HUES48 (cell line): Measurements from ENCODE around the gene NALCN.

ENCODE experiments used
- H3K27ac ChIP-seq: one replicate; pipeline ENCODE4 v1.7.0; 2013; ENCODE audit warnings: low read depth, low read length, inconsistent platforms
- H3K27me3 ChIP-seq: 2 replicates; pipeline ENCODE4 v1.6.1; 2013; ENCODE audit warnings: mild to moderate bottlenecking, low read length; ENCODE audit not compliant: control insufficient read depth, insufficient read depth
- H3K36me3 ChIP-seq: 2 replicates; pipeline ENCODE4 v1.6.1; 2013; ENCODE audit warnings: low read length; ENCODE audit not compliant: control insufficient read depth, insufficient read depth
- H3K4me1 ChIP-seq: 2 replicates; pipeline ENCODE4 v1.6.1; 2013; ENCODE audit warnings: mild to moderate bottlenecking, low read length; ENCODE audit not compliant: control insufficient read depth, insufficient read depth
- H3K4me3 ChIP-seq: 2 replicates; pipeline ENCODE4 v1.5.1; 2013; ENCODE audit warnings: mild to moderate bottlenecking, low read depth, low read length
- H3K9ac ChIP-seq: 2 replicates; pipeline ENCODE4 v1.6.1; 2013; ENCODE audit warnings: mild to moderate bottlenecking, low read depth, low read length, moderate library complexity
- H3K9me3 ChIP-seq: 2 replicates; pipeline ENCODE4 v1.6.1; 2013; ENCODE audit warnings: low read length; ENCODE audit not compliant: control insufficient read depth, insufficient read depth

NALCN gene

GRCh38 chr13:101289764-101290163 lies 126.5 kb downstream of the NALCN start:
- Histone ChIP-seq H3K4me3 (no peak overlapping the region), H3K36me3 (no peaks in the 10 kb centered on the region), H3K27me3 (no peaks in the 10 kb centered on the region), H3K4me1 (no peaks in the 10 kb centered on the region), H3K9me3 (no peaks in the 10 kb centered on the region), H3K27ac (no peak overlapping the region), H3K9ac (no peak overlapping the region)

- H3K4me3 ChIP-seq, result no peak overlapping the region
- H3K9ac ChIP-seq, result no peak overlapping the region
- H3K27me3 ChIP-seq, result no peaks in the 10 kb centered on the region
- H3K9me3 ChIP-seq, result no peaks in the 10 kb centered on the region
- H3K27ac ChIP-seq, result no peak overlapping the region
- no peaks in the 10 kb centered on the region for H3K4me1 ChIP-seq
- H3K36me3 ChIP-seq, result no peaks in the 10 kb centered on the region
Observed at GRCh38 chr13:101283782-101284181, 132.5 kb downstream of the NALCN start.

GRCh38 chr13:101272886-101273285 lies 143.4 kb downstream of the NALCN start:
- no peaks in the 10 kb centered on the region for H3K36me3 ChIP-seq
- no peak overlapping the region for H3K9ac ChIP-seq
- H3K4me1 ChIP-seq, result peaks cover 8% of the 10 kb centered on the region; the same call in 1 of the 2 replicates
- no peak overlapping the region for H3K27ac ChIP-seq
- no peak overlapping the region for H3K4me3 ChIP-seq
- H3K27me3 ChIP-seq, result no peaks in the 10 kb centered on the region
- no peaks in the 10 kb centered on the region for H3K9me3 ChIP-seq

- H3K36me3 ChIP-seq, result no peaks in the 10 kb centered on the region
- H3K4me3 ChIP-seq, result no peak overlapping the region
- H3K27me3 ChIP-seq, result no peaks in the 10 kb centered on the region
- H3K4me1 ChIP-seq, result peaks cover 8% of the 10 kb centered on the region; the same call in 1 of the 2 replicates
- no peaks in the 10 kb centered on the region for H3K9me3 ChIP-seq
- H3K9ac ChIP-seq, result no peak overlapping the region
- H3K27ac ChIP-seq, result no peak overlapping the region
Observed at GRCh38 chr13:101271681-101272245, 144.5 kb downstream of the NALCN start.

GRCh38 chr13:101267656-101268055 lies 148.7 kb downstream of the NALCN start:
- H3K27me3 ChIP-seq, result no peaks in the 10 kb centered on the region
- no peak overlapping the region for H3K4me3 ChIP-seq
- no peaks in the 10 kb centered on the region for H3K36me3 ChIP-seq
- no peak overlapping the region for H3K27ac ChIP-seq
- no peaks in the 10 kb centered on the region for H3K4me1 ChIP-seq
- no peak overlapping the region for H3K9ac ChIP-seq
- no peaks in the 10 kb centered on the region for H3K9me3 ChIP-seq

GRCh38 chr13:101265934-101266333 lies 150.4 kb downstream of the NALCN start:
- no peak overlapping the region for H3K9ac ChIP-seq
- no peaks in the 10 kb centered on the region for H3K4me1 ChIP-seq
- H3K9me3 ChIP-seq, result no peaks in the 10 kb centered on the region

GRCh38 chr13:101264931-101265330 lies 151.4 kb downstream of the NALCN start:
- no peaks in the 10 kb centered on the region for H3K36me3 ChIP-seq

More at GRCh38 chr13:101265934-101266333, 150.4 kb downstream of the NALCN start:
- H3K4me3 ChIP-seq, result no peak overlapping the region
- H3K36me3 ChIP-seq, result no peaks in the 10 kb centered on the region
- no peak overlapping the region for H3K27ac ChIP-seq
- no peaks in the 10 kb centered on the region for H3K27me3 ChIP-seq

GRCh38 chr13:101262306-101262705 lies 154.0 kb downstream of the NALCN start:
- Histone ChIP-seq H3K9ac (no peak overlapping the region), H3K36me3 (no peaks in the 10 kb centered on the region), H3K27ac (no peak overlapping the region)

More at GRCh38 chr13:101264931-101265330, 151.4 kb downstream of the NALCN start:
- Histone ChIP-seq H3K27me3 (no peaks in the 10 kb centered on the region), H3K4me3 (no peak overlapping the region), H3K27ac (no peak overlapping the region), H3K9ac (no peak overlapping the region), H3K4me1 (no peaks in the 10 kb centered on the region), H3K9me3 (no peaks in the 10 kb centered on the region)

GRCh38 chr13:101258509-101258908 lies 157.8 kb downstream of the NALCN start:
- Histone ChIP-seq H3K9me3 (no peaks in the 10 kb centered on the region), H3K4me1 (peaks cover 8% of the 10 kb centered on the region), H3K9ac (no peak overlapping the region), H3K27me3 (no peaks in the 10 kb centered on the region), H3K27ac (peak overlapping the region; percentile 80), H3K36me3 (no peaks in the 10 kb centered on the region), H3K4me3 (no peak overlapping the region)

More at GRCh38 chr13:101262306-101262705, 154.0 kb downstream of the NALCN start:
- Histone ChIP-seq H3K4me3 (no peak overlapping the region), H3K4me1 (peaks cover 8% of the 10 kb centered on the region), H3K27me3 (no peaks in the 10 kb centered on the region), H3K9me3 (no peaks in the 10 kb centered on the region)

- no peaks in the 10 kb centered on the region for H3K9me3 ChIP-seq
- H3K4me3 ChIP-seq, result no peak overlapping the region
- H3K4me1 ChIP-seq, result peaks cover 8% of the 10 kb centered on the region
- H3K36me3 ChIP-seq, result no peaks in the 10 kb centered on the region
- H3K27ac ChIP-seq, result peak overlapping the region; percentile 80
- no peaks in the 10 kb centered on the region for H3K27me3 ChIP-seq
- H3K9ac ChIP-seq, result no peak overlapping the region
Observed at GRCh38 chr13:101258071-101258470, 158.2 kb downstream of the NALCN start.

GRCh38 chr13:101248739-101249514 lies 167.4 kb downstream of the NALCN start:
- Histone ChIP-seq H3K9ac (no peak overlapping the region), H3K9me3 (no peaks in the 10 kb centered on the region; the same call in 1 of the 2 replicates), H3K27ac (no peak overlapping the region), H3K27me3 (no peaks in the 10 kb centered on the region), H3K4me1 (no peaks in the 10 kb centered on the region), H3K4me3 (no peak overlapping the region), H3K36me3 (no peaks in the 10 kb centered on the region)
